SK-N-SH (cell line): ENCODE data around the gene GNE. TPM values are rescaled to one million over a fixed set of nuclear protein-coding genes. Genes with fewer than 3 reads are reported as not detected.

ENCODE experiments used
- MAX ChIP-seq: IDR thresholded peaks from 2 replicates; pipeline ENCODE4 v1.4.0; 2012; ENCODE audit warnings: low read depth
- NFIC ChIP-seq: IDR thresholded peaks from 2 replicates; pipeline ENCODE4 v1.4.0; 2012; ENCODE audit warnings: borderline replicate concordance
- RXRA ChIP-seq: IDR thresholded peaks from 2 replicates; pipeline ENCODE4 v1.4.0; 2012; ENCODE audit warnings: low read depth, mild to moderate bottlenecking, borderline replicate concordance
- polyA plus RNA-seq, 3 experiments: library from polyadenylated mRNA; depleted of rRNA; stranded (reverse); fragments of >200 nt; gene quantifications; 2 replicates each; pipeline ENCODE4 v1.2.3, GENCODE V29; 2012
- small RNA-seq, 7 experiments: library from RNA; depleted of rRNA; stranded (forward); fragments of <200 nt; gene quantifications; one replicate each; pipeline ENCODE3, GENCODE V24; 2012

Gene GNE
- polyA plus RNA-seq, 1 of the 3 experiments (the other 2 are of a cell fraction) = 13.0 TPM

- TF ChIP-seq RXRA (no peak), NFIC (no peak), MAX (no peak)
Measured at GRCh38 chr9:36164989-36165388, 93.3 kb downstream of the GNE start (continued).

Small RNA genes within 50 kb of the gene (small RNA-seq; reads per million reads assigned to genes)
- 0 reads per million in 7 experiments for gene RNU4-53P

Other genes starting within 250 kb of the GNE start
- 22.8 and 27.3 TPM in 2 replicates for gene RECK, start 221.5 kb downstream of the GNE start, polyA plus RNA-seq (2012; rRNA removed)
- gene GLIPR2, start 121.7 kb downstream of the GNE start, polyA plus RNA-seq (2012; rRNA removed) = 38.3 and 40.1 TPM in 2 replicates
- 0.44 and 0.54 TPM in 2 replicates for gene CCIN, start 89.1 kb downstream of the GNE start, polyA plus RNA-seq (2012; rRNA removed)
- gene CLTA, start 67.5 kb downstream of the GNE start, polyA plus RNA-seq (2012; rRNA removed) = 222 and 260 TPM in 2 replicates
- 9.5 and 11.8 TPM in 2 replicates for gene RNF38, start 141.8 kb upstream of the GNE start, polyA plus RNA-seq (2012; rRNA removed)